ENCODE results near the gene RPL37A.

The RPL37A gene

GRCh38 chr2:216498379-216499352, at the start of gene RPL37A:
Gene RPL37A (plus strand): TSS chr2:216498844. CDS start chr2:216498875, 31 bp downstream.
- peak; percentile 88 to 98 (median 93) for DNase-seq

GRCh38 chr2:216450346-216450745, 48.3 kb upstream of the RPL37A start:
- DNase-seq = no peak

- no peak for DNase-seq
These were observed 47.9 kb upstream of the RPL37A start for GRCh38 chr2:216450784-216451183.

GRCh38 chr2:216453955-216454614, 44.6 kb upstream of the RPL37A start:
- DNase-seq = no peak

- DNase-seq = no peak
These were observed 35.5 kb upstream of the RPL37A start for GRCh38 chr2:216463148-216463547.

GRCh38 chr2:216464104-216464720, 34.4 kb upstream of the RPL37A start:
- no peak for DNase-seq

GRCh38 chr2:216465579-216466195, 33.0 kb upstream of the RPL37A start:
- no peak for DNase-seq

- DNase-seq = no peak
These were observed 30.8 kb upstream of the RPL37A start for GRCh38 chr2:216467845-216468244.

GRCh38 chr2:216469661-216470060, 29.0 kb upstream of the RPL37A start:
- DNase-seq = no peak

- no peak for DNase-seq
These were observed 25.5 kb upstream of the RPL37A start for GRCh38 chr2:216473187-216473586.

GRCh38 chr2:216474925-216475670, 23.5 kb upstream of the RPL37A start:
- DNase-seq = no peak

GRCh38 chr2:216475767-216476166, 22.9 kb upstream of the RPL37A start:
- no peak for DNase-seq

GRCh38 chr2:216477283-216478035, 21.2 kb upstream of the RPL37A start:
- DNase-seq = no peak

- no peak for DNase-seq
These were observed 20.5 kb upstream of the RPL37A start for GRCh38 chr2:216478151-216478550.

- no peak for DNase-seq
These were observed 19.9 kb upstream of the RPL37A start for GRCh38 chr2:216478791-216479190.

GRCh38 chr2:216480221-216480620, 18.4 kb upstream of the RPL37A start:
- DNase-seq = no peak

- no peak for DNase-seq
These were observed 16.0 kb upstream of the RPL37A start for GRCh38 chr2:216482640-216483039.

GRCh38 chr2:216485237-216485636, 13.4 kb upstream of the RPL37A start:
- no peak for DNase-seq

GRCh38 chr2:216485745-216486144, 12.9 kb upstream of the RPL37A start:
- no peak for DNase-seq

GRCh38 chr2:216486271-216486670, 12.4 kb upstream of the RPL37A start:
- no peak for DNase-seq

GRCh38 chr2:216486708-216487107, 11.9 kb upstream of the RPL37A start:
- DNase-seq = no peak

GRCh38 chr2:216490061-216490460, 8.6 kb upstream of the RPL37A start:
- no peak for DNase-seq
